ENCODE data around the gene ANP32A.

ANP32A gene

DNA sequence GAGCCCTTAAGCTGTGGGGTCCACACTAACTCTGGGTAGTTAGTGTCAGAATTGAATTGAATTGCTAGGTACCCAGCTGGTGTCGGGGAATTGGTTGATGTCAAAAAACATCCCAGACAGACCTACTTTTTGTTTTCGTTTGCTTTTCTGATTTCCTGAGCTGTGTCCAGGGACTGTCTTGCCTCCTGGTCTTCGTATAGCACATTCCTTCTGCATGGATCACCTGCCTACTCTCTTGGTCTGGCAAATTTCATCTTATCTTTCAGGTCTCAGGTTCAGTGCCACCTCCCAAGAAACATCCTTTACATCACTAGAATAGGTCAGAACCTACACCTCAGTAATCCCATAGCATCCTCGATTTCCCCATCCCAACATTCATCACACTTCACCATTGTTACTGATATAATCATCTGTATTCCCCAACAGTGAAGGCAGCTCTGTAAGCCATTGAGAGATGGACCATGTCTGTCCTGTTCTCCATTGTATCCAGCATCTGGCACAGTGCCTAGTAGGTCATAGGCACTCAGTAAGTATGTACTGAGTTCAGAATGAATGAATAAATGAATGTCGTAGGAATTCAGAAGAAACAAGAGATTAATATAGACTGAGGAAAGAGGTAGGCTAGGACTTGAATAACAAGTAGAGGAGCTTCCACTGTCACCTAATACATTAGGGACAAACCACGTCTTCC, 81.2 kb downstream of the ANP32A start:
- no peak for DNase-seq

DNA sequence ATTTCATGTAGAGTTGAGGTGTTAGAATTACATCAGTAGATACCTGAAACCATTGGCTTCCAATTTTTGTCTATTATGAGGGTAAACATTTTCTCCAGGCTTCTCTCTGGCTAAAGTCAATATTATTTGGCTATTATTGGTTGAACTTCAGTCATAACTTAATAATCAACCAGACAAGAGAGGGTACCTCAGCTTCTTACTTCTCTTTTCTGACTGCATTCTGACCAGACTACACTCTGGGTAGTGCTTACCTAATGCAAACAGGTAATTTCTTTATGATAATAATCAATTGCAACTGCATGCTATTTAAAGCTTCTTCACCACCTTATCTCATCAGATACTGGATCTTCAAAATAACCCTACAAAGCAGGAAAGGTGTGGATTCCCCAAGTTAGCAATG, 85.1 kb downstream of the ANP32A start:
- DNase-seq: no peak

DNA sequence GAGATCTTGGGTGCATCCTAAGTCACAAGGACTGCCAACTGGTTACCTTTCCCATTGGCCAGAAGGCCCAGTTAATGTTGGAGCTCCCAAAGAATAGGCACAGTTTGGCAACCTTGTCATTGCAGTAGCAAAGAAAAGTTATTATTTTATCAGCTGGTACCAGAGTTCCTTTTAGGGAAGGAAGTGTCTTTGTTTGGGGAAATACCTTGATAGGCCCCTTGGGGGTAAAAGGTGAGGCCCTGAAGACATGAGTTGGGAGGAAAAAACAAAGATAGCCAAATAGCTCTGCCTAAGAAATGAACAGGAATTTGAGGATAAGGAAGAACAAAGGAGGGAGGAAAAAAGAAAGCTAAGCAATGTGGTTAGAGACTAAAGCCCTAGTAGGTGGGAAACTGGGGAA, 85.8 kb downstream of the ANP32A start:
- DNase-seq: no peak

DNA sequence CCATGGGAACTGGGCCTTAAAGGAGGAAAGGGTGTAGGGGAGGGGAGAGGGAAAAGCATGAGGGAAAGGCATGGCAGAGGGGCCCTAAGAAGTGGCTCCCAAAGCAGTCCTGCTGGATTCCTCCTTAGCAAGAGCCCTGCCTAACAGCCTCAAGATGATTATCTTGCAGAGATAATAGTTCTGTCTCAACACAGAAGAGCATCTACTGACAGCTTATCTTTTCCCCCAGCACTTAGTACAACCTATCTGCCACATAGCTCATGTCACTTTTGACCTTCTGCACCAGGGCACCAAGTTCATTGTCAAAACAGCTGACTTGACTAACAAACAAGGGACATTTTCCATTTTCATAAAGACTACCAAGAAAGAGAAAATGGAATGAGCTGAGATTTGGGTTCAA, 86.3 kb downstream of the ANP32A start:
- DNase-seq: no peak

DNA sequence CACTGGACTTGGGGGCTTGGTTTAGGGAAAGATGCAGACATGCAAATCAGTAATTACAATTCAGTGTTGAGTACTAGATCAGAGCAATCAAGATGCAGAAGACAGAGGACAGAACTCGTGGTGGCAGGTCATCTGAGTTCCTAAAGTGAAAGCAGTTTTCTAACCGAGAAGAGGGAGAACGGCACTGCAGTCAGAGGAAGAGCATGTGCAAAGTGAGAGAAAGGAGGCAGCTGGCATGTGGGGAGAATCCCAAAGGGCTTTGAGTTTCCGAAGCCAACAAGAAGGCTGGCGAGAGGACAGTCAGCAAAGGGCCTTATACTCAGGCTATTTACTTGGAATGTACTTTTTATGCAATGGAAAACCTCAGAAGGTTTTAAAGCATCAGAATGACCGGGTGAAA, 87.0 kb downstream of the ANP32A start:
- DNase-seq: no peak

DNA sequence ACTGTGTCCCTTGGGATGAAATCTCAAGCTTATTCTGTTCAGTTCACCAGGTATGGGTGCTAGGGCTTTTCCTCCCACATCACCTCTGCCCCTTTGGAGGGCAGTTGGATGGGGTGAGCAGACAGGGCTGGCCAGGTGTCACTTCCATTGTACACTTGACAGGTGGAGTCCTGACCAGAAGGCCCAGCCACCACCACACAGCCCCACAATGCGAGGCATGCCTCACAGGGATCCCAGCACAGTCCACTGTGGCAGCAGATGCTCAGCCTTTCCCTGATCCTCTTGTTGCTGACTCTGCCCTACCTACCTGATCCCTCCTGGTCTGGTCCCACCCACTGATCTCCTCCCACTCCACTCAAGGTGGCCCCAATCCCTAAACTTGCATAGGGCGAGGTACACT, 88.2 kb downstream of the ANP32A start:
- no peak for DNase-seq

DNA sequence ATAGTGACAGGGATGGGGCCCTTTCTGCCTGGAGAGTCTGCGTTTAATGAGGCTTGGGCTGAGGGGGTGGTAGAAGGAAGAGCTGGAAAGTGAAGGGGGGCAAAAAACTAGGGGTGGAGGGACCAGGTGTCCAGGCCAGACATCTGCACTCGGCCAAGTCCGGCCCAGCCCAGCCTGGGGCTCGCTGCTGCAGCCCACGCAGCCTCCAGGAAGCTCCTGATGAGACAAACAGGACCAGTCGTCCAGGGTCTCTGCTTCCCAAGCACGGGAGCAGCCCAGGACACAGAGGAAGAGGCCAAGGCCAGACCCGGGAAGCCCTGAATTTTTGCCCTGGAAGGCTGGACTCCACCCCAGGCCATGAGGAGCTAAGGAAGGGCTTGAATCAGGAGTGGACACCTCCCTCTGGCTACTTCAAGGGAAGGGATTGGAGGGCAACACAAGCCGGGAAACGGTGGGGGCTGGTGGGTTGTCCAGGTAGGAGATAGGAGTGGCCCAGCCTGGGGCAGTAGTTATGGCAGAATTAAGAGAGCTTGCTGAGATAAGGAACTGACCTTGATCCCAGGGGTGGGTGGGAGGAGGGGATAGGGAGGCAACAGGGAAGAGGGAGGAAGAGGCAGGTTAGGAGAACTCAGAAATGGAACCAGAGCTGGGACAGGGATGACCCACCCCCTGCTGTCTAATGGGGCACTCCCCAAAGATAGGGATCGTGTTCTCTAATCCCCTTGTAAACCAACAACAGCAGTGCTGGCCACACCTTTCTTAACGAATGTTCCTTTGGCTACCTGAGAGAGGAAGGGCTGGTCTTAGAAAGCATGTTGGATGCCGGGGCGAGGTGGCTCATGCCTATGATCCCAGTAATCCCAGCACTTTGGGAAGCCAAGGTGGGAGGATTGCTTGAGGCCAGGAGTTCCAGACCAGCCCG, 89.5 kb downstream of the ANP32A start:
- no peak for DNase-seq

DNA sequence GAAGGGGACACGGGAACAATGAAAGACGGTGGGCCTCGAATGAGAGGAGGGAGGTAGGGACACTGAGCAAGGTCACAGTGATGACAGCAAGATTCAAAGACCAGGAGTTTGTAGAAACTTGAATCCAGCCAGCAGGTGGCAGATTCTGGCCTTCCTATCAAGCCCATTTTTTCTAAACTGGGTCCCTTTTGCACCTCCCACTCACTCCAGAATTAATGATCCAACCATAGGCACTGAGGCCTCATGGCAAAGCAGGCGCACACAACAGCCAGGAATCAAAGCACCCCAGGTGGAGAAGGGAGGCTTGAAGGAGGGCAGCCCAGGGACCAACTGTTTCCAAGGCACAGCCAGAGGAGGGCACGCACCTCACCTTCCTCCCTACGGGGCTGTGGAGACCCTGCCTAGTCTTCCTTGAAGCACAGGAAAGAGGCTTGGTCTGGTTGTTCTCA, 90.2 kb downstream of the ANP32A start:
- DNase-seq: peak; percentile 25 to 70

DNA sequence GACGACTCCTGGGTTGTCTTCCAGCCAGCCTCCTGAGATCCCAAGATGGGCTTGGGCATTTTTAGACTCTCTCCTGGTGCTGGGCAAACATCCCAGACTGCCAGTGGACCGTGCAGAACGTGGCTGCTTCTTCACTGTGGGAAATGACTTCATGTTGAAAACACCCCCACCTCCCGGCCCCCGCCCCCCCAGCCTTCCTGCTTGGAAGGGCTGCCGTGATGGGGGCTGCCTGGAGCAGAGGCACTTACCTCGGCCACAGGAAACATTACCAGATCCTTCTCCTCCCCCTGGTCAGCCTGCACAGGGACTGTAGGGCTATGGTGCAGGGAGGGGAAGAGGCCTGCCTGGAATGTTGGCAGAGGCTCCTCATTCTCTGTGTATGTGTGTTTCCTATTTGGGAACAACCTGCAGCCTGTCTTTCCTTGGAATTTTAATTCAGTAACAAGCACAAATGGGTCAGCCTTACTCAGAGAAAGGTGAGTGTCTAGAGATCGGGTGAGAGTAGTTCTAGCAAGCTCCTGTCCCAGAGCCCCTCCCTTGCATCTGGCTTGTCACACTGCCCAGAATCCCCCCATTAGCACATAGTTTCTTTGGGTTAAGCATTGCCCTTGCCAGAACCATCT, 90.8 kb downstream of the ANP32A start:
- peak in 1 of 2 experiments; percentile 57 for DNase-seq
